Right lobe of liver (tissue), 4 donors: Measurements from ENCODE around the gene CATSPERD.

Source experiments
- POLR2A ChIP-seq: fragments of 450-650 bp; IDR thresholded peaks from one replicate; pipeline ENCODE4 v1.6.1; 2017; ENCODE audit warnings: antibody characterized with exemption, mild to moderate bottlenecking
- TF ChIP-seq, protein P1 (sequence below), 4 donors: fragments of 200-600 bp in 3 of 4; fragments of 450-650 bp in 1 of 4; IDR thresholded peaks; one replicate each; pipeline versions ENCODE4 v1.5.1 to v1.8.0; 2016 to 2022; ENCODE audit warnings: antibody characterized with exemption in 4 of 4, mild to moderate bottlenecking in 2 of 4
- donor health status: DM: no; HTN: no; CAD: no.
- donor health status: DM: no; HTN: no; CAD: no.
- donor health status: DM: no; HTN: yes; CAD: no.

DNA sequence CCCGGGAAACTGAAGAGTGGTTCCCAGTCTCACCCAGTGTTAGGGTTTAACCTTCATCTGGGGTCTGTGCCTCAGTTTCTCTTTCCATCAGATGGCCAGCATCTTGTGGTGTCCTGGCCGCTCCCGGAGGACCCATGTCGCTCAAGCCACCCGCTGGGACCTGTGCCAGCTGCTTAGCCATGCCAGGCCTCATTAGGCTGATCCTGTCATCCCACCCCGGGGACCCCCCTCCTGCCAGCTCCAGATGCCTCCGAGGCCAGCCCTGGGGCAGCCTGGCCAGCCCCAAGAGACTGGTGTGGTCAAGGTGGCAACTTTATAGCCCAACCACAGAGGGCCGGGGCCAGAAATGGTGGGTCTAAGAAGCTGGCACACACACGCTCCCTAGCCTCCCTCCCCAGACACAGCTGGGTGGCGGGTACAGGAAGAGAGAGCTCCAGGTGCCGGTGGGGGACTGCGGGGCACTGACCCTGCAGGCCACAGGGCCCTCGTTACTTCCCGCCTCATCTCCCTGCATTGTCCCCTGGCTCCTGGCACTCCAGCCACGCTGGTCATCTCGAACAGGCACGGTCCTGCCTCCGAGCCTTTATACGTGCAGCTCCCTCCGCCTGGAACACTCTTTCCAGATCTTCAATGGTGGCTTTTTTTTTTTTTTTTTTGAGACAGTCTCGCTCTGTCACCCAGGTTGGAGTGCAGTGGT, 87.8 kb downstream of the CATSPERD start:
- TF ChIP-seq, protein P1, sequence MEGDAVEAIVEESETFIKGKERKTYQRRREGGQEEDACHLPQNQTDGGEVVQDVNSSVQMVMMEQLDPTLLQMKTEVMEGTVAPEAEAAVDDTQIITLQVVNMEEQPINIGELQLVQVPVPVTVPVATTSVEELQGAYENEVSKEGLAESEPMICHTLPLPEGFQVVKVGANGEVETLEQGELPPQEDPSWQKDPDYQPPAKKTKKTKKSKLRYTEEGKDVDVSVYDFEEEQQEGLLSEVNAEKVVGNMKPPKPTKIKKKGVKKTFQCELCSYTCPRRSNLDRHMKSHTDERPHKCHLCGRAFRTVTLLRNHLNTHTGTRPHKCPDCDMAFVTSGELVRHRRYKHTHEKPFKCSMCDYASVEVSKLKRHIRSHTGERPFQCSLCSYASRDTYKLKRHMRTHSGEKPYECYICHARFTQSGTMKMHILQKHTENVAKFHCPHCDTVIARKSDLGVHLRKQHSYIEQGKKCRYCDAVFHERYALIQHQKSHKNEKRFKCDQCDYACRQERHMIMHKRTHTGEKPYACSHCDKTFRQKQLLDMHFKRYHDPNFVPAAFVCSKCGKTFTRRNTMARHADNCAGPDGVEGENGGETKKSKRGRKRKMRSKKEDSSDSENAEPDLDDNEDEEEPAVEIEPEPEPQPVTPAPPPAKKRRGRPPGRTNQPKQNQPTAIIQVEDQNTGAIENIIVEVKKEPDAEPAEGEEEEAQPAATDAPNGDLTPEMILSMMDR (IDR thresholded peaks at IDR 0.05), result no peak
- no peak for TF ChIP-seq POLR2A
